Embryonic facial prominence (tissue), 1 donor: Measurements from ENCODE around the gene CCDC83.
"Not testable (repeated sequence)": the region's sequence is repeated elsewhere in the genome, so short reads cannot be mapped to it uniquely, and the experiment has no call there.

Source experiments
- DNase-seq: peaks from one replicate; pipeline ENCODE4 v3.0.0-alpha.2; 2016; ENCODE audit errors: extremely low spot score

The CCDC83 gene

DNA sequence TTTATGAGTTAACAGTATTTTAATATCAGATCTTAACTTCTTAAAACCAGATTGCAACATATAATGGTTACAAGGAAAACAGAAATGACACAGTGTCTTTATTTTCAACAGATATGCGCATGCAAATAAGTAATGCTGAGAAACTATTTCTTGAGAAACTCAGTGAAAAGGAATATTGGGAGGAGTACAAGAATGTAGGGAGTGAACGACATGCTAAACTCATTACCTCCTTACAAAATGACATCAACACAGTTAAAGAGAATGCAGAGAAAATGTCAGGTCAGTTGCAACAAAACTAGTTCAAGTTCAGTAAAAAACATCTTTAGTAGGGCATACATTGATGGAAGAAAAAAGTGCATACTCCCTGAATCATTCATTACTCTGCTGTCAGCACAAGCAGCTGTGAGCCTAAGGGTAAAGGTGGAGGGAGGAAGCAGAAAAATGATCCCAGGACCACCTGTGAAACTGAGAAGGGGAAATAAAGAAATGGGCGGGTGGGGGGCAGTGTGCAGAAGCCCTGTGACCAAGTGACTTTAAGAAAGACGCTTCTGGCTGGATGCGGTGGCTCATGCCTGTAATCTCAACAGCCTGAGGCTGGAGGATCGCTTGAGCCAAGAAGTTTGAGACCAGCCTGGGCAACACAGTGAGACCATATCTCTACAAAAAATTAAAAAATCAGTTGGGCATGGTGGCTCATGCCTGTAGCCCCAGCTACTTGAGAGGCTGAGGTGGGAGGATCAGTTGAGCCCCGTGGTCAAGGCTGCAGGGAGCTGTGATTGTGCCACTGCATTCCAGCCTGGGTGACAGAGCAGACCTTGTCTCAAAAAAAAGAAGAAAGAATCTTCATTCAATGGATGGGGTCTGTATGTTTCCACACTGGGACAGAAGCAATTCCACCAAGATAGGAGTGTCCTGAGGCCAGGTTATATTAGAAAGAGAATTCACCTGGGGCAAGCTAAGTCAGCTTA lies 31.2 kb downstream of the CCDC83 start:
- no peak for DNase-seq

DNA sequence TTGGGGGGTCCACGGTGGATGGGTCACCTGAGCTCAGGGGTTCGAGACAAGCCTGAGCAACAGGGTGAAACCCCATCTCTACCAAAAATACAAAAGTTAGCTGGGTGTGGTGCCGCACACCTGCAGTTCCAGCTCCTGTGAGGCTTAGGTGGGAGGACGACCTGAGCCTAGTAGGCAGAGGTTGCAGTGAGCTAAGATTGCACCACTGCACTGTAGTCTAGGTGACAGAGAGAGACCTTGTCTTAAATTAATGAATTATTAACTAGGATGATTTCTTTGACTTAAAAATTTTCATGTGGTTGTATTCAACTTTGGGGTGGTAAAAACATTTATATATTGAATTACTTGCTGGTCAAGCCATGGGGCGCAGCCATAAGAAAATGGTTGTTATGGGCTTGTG lies 33.9 kb downstream of the CCDC83 start:
- no peak for DNase-seq

DNA sequence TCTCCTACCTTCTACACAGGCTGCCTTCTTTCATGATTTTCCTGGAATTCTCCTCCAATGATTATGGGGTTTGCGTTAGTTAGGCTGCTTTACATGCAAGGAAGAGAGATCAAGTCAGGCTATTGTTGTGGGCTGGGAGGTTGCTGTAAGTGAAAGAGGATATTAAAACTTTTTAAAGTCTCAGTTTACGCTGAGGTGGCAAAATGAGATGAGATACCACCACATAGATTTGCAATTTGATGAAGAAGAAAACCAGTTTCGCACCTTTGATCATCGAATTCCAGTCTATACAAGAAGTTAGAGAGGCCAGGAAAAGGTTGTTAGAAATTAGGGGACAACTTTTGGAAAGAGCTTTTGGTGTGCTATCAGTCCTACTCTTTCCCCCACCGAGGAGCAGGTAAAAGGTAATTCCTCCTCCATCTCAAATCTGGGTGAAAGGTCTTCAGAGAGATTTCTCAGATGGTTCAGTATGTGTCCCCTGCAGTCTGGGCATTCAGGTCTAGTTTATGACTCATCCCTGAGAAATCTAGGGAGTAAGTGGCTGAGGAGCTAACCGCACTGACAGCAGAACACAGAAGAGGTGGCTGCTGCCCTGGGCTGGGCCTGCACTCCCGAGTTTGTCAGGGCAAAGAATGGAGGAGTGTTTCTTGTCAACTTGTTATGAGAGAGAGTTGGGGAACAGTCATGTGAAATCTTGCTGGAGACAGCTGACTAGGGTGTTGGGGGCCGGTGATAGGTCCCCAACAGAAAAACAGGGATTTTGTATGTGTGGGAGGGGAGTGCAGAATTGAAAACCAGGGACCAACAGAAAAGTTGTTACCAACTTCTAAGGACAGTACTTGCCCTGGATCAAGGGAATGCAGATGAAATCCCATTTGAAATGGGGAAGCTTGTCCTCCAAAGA lies 34.7 kb downstream of the CCDC83 start:
- DNase-seq, result no peak

DNA sequence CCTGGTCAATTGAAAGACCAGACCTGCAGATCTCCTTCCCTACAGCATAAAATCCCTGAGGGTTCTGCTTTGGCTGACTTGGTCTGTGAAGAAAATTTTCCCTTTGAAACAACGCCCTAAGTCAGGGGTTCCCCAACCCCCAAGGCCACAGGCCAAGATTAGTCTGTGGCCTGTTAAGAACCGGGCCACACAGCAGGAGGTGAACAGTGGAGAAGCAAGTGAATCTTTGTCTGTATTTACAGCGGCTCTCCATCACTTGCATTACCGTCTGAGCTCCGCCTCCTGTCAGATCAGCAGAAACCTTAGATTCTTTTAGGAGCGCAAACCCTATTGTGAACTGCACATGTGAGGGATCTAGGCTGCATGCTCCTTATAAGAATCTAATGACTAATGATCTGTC lies 38.2 kb downstream of the CCDC83 start:
- no peak for DNase-seq

DNA sequence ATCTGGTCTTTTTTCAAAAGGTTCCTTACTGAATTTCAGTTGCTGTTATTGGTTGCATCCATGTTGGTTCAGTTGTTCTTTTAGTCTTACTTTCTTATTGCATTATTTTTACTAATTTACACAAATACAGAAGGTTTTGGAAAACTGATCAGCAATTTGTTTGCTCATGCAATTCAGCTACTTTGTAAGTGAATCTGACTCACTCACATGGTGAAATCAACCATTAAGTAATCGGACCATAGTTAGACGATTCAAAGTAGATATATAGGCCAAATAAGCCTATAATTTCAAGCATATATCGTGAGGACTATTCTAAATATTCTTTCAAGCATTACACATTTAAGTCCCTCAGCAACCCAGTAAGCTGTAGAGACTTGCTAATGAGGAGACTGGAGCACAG lies 41.7 kb downstream of the CCDC83 start:
- DNase-seq, result no peak

DNA sequence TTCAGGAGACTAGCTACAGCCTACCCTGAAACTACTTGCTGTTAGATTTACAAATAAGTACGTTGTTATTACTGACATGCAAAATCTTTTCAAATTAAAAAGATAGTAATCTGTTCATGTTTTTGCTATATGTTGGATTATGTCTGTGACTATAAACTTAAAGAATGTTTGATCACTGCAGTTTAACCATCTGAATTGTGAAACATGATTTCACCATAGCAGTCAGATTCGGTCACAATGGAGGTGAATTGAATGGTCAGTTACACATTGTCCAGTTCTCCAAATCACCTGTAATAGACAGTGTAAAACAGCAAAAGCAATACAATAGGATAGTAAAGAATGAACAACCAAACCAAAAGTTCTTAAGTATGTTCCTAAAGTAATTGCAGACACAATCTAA lies 43.3 kb downstream of the CCDC83 start:
- DNase-seq, result no peak

DNA sequence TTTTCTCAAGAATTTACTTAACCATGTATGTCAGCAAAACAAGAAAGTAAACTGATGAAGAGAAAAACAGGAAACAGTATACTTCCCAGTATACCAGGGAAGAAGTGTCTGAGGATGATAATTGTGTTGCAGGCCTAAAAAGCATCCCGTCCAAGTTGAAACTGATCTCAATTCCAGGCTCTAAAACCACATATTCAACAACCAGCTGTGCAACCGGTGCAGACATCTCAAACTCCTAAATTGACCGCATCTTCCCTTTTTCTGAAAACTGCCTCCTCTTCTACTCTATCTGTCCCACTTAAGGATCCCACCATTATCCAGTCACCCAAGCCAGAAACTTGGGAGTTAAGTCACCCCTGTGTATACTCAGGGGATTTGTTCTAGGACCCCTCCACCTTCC lies 47.2 kb downstream of the CCDC83 start:
- no peak for DNase-seq

DNA sequence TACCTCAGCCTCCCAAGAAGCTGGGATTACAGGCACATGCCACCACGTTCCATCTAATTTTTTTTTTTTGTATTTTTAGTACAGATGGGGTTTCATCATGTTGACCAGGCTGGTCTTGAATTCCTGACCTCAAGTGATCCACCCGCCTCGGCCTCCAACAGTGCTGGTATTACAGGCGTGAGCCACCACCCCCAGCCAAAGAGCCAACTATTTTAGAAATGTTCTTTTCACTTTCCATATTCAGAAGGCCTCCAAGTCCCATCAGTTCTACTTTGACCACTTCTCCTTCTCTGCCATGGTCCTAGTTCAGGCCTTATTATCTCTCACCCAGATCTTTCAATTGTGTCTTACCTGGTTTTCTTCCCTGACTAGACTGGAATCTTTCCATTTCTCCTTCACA lies 48.2 kb downstream of the CCDC83 start:
- DNase-seq, result no peak

DNA sequence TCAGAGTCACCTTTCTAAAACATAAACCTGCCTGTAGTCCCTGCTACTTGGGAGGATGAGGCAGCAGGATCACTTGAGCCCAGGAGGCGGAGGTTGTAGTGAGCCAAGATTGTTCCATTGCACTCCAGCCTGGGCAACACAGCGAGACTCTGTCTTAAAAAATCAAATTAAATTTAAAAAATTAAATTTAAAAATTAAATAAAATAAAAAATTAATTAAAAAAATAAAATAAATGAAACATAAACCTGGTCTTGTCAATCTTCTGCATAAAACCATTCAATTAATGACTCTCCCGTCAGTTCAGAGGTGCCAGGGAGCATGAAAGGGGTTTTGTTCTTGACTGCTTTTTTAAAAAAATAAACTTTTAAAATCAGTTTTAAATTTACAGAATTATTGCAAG lies 48.6 kb downstream of the CCDC83 start:
- DNase-seq, result no peak

DNA sequence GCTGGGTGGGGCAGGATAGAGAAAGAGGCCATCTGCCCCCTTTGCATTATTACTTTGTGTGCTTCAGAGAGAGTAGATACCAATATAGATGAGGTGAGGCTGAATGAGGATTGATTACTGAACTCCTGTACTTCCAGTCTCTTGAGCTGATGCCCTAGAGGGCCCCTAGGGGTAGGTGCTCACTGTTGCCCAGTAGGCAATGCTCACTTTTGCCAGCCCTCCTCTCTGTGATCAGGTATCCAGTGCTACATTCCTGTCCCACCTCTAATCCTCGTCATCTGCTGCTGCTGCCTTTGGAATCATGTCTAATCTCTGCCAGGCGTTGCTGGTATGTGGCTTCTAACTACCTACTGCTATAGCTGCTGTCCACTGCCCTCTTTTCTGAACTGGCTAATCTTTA lies 57.2 kb downstream of the CCDC83 start:
- DNase-seq, result no peak

DNA sequence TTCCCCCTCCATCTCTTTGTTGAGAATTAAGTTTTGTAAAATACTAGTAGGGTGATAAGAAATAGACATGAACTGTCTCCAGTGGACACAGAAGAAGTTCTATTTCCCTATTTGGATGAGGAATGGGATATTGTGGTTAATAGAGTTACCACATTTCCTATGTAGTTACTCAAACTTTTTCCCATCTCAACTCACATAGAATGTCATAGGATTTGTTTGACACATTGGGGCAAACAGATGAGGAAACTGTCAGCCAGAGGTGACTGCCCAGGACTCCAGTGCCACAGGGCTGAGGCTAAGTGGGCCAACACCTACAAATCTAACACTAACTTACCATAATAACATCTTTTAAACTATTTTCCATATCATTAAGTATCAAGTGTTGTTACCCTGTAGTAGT lies 58.3 kb downstream of the CCDC83 start:
- no peak for DNase-seq

DNA sequence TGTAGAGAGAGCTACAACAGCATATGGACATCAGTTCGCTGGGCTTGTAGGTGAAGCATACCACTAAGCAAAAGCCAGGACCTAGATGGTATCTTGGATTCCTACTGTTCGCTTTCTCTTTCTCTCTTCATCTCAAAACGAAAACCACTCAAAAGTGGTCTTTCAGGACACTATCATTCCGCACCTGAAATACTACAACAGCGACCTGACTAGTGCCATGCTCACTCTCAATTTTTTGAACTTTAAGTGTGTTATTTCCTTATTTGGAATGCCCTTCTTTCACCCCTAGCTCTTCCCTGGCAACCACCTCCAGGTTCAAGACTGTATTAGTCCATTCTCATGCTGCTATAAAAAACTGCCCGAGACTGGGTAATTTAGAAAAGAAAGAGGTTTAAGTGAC lies 59.2 kb downstream of the CCDC83 start:
- no peak for DNase-seq

DNA sequence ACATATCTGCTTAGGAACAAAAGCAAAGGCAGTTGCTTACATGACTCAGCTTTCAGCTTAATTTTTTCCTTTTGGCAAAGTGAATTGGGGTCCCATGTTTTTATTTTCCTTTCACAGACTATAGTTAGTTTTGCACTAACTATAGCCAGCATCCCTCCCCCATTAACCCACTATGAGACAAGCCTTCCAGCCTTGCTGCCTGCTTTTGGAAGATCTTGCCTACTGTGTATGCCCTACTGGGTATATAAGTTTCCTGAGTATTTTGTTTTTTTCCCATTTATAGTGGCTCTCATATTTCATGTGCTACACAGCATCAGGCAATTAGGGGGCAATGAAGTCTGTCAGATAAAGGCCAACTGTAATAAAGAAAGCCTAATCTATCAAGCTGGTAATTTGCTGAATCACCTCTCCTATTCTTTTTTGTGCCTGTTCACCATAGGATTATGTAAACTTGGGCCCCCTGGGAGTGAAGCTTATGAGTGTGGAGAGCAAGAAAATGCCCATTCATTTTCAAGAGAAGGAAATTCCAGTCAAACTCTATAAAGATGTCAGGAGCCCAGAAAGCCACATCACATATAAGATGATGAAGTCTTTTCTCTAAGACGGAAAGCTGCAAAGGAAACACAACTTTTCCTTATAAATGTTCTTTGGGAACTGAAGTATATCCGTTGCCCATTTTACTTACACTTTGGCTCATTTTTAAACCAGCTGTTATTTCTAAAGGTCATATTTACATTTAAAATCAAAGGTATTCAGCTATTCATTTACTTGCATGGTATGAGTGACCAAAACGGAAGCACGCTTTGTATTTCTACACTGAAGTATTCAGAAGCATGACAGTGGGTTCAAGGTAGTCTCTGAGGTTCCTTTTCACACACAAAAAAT lies 64.0 kb downstream of the CCDC83 start:
- DNase-seq, result no peak

DNA sequence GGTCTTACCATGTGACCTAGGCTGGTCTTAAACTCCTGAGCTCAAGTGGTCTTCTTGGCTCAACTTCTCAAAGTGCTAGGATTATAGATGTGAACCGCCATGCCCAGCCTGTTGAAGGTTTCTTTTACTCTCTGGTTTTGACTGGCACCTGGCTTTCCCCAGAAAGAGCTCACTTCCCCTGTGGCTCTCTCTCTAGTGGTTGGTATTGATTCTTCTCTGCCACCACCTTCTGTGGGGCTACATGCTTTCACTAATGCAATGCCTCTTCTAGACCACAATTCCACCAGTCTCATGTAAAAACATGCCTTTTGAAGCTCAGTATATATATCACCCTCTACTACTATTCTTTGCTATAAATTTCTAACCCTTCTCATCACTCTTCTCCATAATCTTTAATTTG lies 67.2 kb downstream of the CCDC83 start:
- no peak for DNase-seq

DNA sequence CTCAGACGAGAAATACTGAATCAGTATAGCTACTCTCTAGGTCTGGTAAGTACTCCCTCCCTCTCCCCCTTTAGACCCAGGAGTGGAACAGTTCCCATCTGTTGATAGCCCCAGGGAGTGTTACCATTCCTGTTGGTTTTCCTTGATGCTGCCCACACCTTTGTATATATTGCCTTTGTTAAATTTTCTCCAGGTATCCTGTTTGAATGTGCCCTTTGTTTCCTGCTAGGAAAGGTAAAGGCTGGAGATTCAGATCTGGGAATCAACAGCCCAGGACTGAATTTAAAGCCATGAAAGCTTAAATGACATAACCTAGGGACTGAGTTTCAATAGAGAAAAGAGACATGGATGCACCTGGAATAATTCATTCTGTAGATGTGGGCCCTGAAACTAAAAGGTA lies 68.3 kb downstream of the CCDC83 start:
- no peak for DNase-seq

DNA sequence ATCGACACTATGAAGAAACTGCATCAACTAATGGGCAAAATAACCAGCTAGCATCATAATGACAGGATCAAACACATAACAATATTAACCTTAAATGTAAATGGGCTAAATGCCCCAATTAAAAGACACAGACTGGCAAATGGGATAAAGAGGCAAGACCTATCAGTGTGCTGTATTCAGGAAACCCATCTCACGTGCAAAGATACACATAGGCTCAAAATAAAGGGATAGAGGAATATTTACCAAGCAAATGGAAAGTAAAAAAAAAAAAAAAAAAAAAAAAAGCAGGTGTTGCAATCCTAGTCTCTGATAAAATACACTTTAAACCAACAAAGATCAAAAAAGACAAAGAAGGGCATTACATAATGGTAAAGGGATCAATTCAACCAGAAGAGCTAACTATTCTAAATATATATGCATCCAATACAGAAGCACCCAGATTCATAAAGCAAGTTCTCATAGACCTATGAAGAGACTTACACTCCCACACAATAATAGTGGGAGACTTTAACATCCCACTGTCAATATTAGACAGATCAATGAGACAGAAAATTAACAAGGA lies 71.6 kb downstream of the CCDC83 start:
- DNase-seq, result not testable (repeated sequence)

DNA sequence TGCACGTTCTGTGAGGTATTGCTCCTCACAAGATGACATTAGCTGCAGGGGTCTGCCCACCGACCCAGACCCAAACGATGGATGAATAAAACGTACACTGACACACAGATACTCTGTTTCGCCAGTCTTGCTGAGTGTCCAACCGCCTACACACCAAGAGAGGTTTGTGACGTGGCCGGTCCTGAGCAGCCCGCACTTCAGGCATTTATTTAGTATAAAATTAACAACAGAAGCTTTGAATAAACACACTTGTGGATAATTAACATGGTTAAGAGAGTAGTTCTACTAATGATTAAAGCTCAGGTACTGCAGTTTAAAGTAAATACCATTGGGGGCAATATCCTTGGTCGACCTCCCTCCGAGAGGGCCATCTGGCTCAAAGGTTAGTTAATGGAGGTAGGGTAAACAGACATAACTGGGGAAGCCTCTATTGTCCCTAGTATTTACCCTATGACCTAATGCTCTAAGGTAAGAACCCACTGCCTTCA lies 75.7 kb downstream of the CCDC83 start:
- DNase-seq, result no peak

DNA sequence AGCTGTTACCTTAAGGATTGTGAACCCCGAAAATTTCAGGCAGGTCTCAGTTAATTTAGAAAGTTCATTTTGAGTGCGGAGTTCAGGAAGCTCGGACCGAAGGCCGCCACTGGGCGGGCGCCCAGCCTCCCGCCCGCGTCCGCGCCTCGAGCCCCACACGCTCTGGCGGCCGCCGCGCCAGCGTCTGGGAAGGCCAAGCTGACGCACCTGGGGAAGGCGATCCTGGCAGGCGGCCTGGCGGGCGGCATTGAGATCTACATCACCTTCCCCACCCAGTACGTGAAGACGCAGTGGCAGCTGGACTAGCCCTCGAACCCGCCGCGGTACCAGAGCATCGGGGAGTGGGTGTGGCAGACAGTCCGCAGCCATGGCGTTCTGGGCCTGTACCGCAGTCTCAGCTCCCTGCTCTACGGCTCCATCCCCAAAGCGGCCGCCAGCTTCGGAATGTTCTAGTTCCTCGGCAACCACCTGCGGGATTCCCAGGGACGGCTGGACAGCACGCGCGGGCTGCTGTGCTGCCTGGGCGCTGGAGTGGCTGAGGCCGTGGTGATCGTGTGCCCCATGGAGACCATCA lies 79.5 kb downstream of the CCDC83 start:
- no peak for DNase-seq

DNA sequence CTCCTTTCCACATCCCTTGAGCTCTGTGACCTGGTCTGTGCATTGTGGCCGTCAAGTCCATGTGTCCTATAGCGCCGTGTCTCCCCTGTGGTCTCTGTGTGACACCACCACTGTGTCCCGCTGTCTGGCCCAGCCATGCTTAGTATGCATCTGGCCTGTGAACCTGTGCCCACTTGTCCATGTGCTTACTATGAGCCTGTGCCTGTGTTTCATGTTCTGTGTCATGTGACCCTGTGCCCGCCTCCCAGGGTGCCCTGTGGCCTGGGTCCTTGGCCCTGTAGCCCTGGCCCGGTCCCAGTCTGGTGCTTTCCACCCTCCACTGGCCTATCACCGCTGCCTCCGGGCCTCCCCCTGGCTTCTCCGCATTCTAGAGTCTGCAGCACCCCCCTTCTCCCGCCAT lies 80.6 kb downstream of the CCDC83 start:
- DNase-seq, result no peak

DNA sequence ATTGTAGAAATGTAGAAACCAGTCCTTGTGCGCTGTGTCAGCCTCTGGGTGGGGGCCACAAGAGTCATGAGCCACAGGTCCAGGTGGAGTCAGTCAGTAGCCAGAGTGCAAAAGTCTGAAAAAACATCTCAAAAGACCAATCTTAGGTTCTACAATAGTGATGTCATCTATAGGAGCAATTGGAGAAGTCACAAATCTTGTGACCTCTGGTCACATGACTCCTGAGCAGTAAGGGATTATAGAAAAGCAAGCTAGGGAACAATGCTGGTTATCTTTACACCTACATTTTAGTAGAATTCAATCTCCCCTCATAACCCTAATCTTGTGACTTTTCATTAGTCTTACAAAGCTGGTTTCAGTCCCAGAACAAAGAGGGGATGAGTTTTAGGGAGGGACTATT lies 82.7 kb downstream of the CCDC83 start:
- no peak for DNase-seq
